Mesothelial cell of epicardium (in vitro differentiated cells): Measurements from ENCODE around the gene POLN. TPM values are rescaled to one million over a fixed set of nuclear protein-coding genes. Genes with fewer than 3 reads are reported as not detected.

ENCODE experiments used
- DNase-seq, 2 experiments: peaks; one replicate each; pipeline ENCODE4 v3.0.0; 2021; ENCODE audit warnings: low spot score in 2 of 2; ENCODE audit not compliant: unreplicated experiment in 2 of 2
- H3K27ac Mint-ChIP-seq: 2 replicates; pipeline ENCODE4 v1.8.0; 2021; ENCODE audit warnings: mixed read lengths
- H3K27me3 Mint-ChIP-seq: 2 replicates; pipeline ENCODE4 v1.8.0; 2021; ENCODE audit warnings: low read depth, mixed read lengths
- H3K36me3 Mint-ChIP-seq: 2 replicates; pipeline ENCODE4 v1.8.0; 2021; ENCODE audit warnings: mixed read lengths
- H3K4me1 Mint-ChIP-seq: 2 replicates; pipeline ENCODE4 v1.8.0; 2021; ENCODE audit warnings: mixed read lengths
- H3K4me3 Mint-ChIP-seq: 2 replicates; pipeline ENCODE4 v1.8.0; 2021; ENCODE audit warnings: mild to moderate bottlenecking, moderate library complexity, mixed read lengths
- H3K9me3 Mint-ChIP-seq: 2 replicates; pipeline ENCODE4 v1.8.0; 2021; ENCODE audit warnings: mixed read lengths
- CTCF ChIP-seq: fragments of 200-600 bp; sonication (generic); IDR thresholded peaks from one replicate; pipeline ENCODE4 v1.5.0; 2021; ENCODE audit warnings: antibody characterized with exemption; ENCODE audit not compliant: unreplicated experiment
- total RNA-seq: library from RNA; stranded (reverse); gene quantifications from 3 replicates; pipeline ENCODE4 v1.2.1, GENCODE V29; 2021

POLN gene
- total RNA-seq, 1 donor from 2014 or later, result 5.8 TPM

GRCh38 chr4:2070421-2071251 is 171.3 kb downstream of the POLN start:
- H3K27ac Mint-ChIP-seq, result no peak overlapping the region
- peaks cover 6% of the 10 kb centered on the region for H3K4me1 Mint-ChIP-seq
- DNase-seq, result no peak
- no peak overlapping the region for H3K4me3 Mint-ChIP-seq
- no peaks in the 10 kb centered on the region for H3K36me3 Mint-ChIP-seq
- H3K9me3 Mint-ChIP-seq, result no peaks in the 10 kb centered on the region
- no peaks in the 10 kb centered on the region for H3K27me3 Mint-ChIP-seq
- TF ChIP-seq CTCF, result no peak

GRCh38 chr4:2069986-2070385 is 171.9 kb downstream of the POLN start:
- DNase-seq, result no peak
- no peak for TF ChIP-seq CTCF
- no peak overlapping the region for H3K4me3 Mint-ChIP-seq
- peaks cover 6% of the 10 kb centered on the region for H3K4me1 Mint-ChIP-seq
- H3K36me3 Mint-ChIP-seq, result no peaks in the 10 kb centered on the region
- H3K27ac Mint-ChIP-seq, result no peak overlapping the region
- H3K27me3 Mint-ChIP-seq, result no peaks in the 10 kb centered on the region
- H3K9me3 Mint-ChIP-seq, result no peaks in the 10 kb centered on the region

- peak in 1 of 2 experiments; percentile 15 for DNase-seq
- Mint-ChIP-seq H3K4me3 (no peak overlapping the region), H3K9me3 (no peaks in the 10 kb centered on the region), H3K36me3 (no peaks in the 10 kb centered on the region), H3K27me3 (no peaks in the 10 kb centered on the region), H3K4me1 (peaks cover 6% of the 10 kb centered on the region), H3K27ac (no peak overlapping the region)
- no peak for TF ChIP-seq CTCF
These were observed 172.6 kb downstream of the POLN start for GRCh38 chr4:2069161-2069971.

- Mint-ChIP-seq H3K9me3 (no peaks in the 10 kb centered on the region), H3K27me3 (no peaks in the 10 kb centered on the region), H3K36me3 (no peaks in the 10 kb centered on the region), H3K4me3 (no peak overlapping the region), H3K4me1 (peaks cover 6% of the 10 kb centered on the region), H3K27ac (no peak overlapping the region)
- peak in 1 of 2 experiments; percentile 9 for DNase-seq
- no peak for TF ChIP-seq CTCF
These were observed 173.4 kb downstream of the POLN start for GRCh38 chr4:2068566-2068965.

GRCh38 chr4:2068198-2068470 is 173.8 kb downstream of the POLN start:
- DNase-seq, result no peak
- Mint-ChIP-seq H3K9me3 (no peaks in the 10 kb centered on the region), H3K27me3 (no peaks in the 10 kb centered on the region), H3K4me3 (no peak overlapping the region), H3K27ac (no peak overlapping the region), H3K36me3 (no peaks in the 10 kb centered on the region), H3K4me1 (peaks cover 6% of the 10 kb centered on the region)
- no peak for TF ChIP-seq CTCF
